SU-DHL-6 (cell line): ENCODE measurements around the gene PI16.

Experiments used
- H2AFZ ChIP-seq: fragments of 200-600 bp; sonication (generic); 2 replicates; pipeline ENCODE4 v1.6.1; 2014; ENCODE audit warnings: low read depth, mild to moderate bottlenecking, moderate library complexity, mixed read lengths, antibody characterized with exemption, low read length; ENCODE audit not compliant: severe bottlenecking
- H3F3A ChIP-seq: fragments of 200-600 bp; shearing (Covaris generic); 2 replicates; pipeline ENCODE4 v1.6.0; 2016; ENCODE audit warnings: antibody characterized with exemption, mild to moderate bottlenecking; ENCODE audit not compliant: insufficient read depth
- H3K27ac ChIP-seq: fragments of 200-600 bp; sonication (generic); 2 replicates; pipeline ENCODE4 v1.5.1; 2016; ENCODE audit warnings: low read depth, mild to moderate bottlenecking, low read length, moderate library complexity, mixed read lengths
- H3K27me3 ChIP-seq: fragments of 200-600 bp; sonication (generic), shearing (Covaris generic); 2 replicates; pipeline ENCODE4 v1.6.0; 2014; ENCODE audit warnings: mild to moderate bottlenecking, low read length
- H3K36me3 ChIP-seq: fragments of 200-600 bp; sonication (generic); 2 replicates; pipeline ENCODE4 v1.6.1; 2014; ENCODE audit warnings: mild to moderate bottlenecking, low read length, mixed read lengths
- H3K4me2 ChIP-seq: fragments of 300-600, 200-600 bp; shearing (Covaris generic), sonication (generic); 2 replicates; pipeline ENCODE4 v1.6.0; 2014; ENCODE audit warnings: low read length, low read depth, mild to moderate bottlenecking; ENCODE audit not compliant: poor library complexity, severe bottlenecking
- H3K4me3 ChIP-seq: fragments of 200-600 bp; sonication (generic); 2 replicates; pipeline ENCODE4 v1.5.1; 2014; ENCODE audit warnings: antibody characterized with exemption, low read length, mild to moderate bottlenecking, mixed read lengths; ENCODE audit not compliant: insufficient read depth, poor library complexity, severe bottlenecking
- H3K79me2 ChIP-seq: fragments of 200-600 bp; sonication (generic); 2 replicates; pipeline ENCODE4 v1.6.1; 2014; ENCODE audit warnings: mild to moderate bottlenecking, low read length, moderate library complexity; ENCODE audit not compliant: insufficient read depth
- H3K9ac ChIP-seq: fragments of 200-600 bp; sonication (generic); 2 replicates; pipeline ENCODE4 v1.7.0; 2014; ENCODE audit warnings: mild to moderate bottlenecking, low read length
- H3K9me2 ChIP-seq: fragments of 200-600 bp; sonication (generic); replicated peaks from 2 replicates; pipeline ENCODE4 v1.6.1; 2014; ENCODE audit warnings: low read length; ENCODE audit not compliant: insufficient read depth
- H3K9me3 ChIP-seq: fragments of 200-600 bp; sonication (generic); 2 replicates; pipeline ENCODE4 v1.6.1; 2014; ENCODE audit warnings: low read length, mixed read lengths; ENCODE audit not compliant: insufficient read depth
- H4K20me1 ChIP-seq: fragments of 200-600 bp; sonication (generic); 2 replicates; pipeline ENCODE4 v1.6.1; 2014; ENCODE audit warnings: low read depth, mild to moderate bottlenecking, antibody characterized with exemption, low read length, moderate library complexity, mixed read lengths
- CTCF ChIP-seq: fragments of 200-600 bp; sonication (generic); IDR thresholded peaks from one replicate; pipeline ENCODE4 v1.5.1; 2017; ENCODE audit warnings: antibody characterized with exemption, mild to moderate bottlenecking, low read length, moderate library complexity; ENCODE audit not compliant: insufficient read depth, poor library complexity, severe bottlenecking
- EZH2phosphoT487 ChIP-seq: fragments of 200-600 bp; sonication (generic), shearing (Covaris generic); conservative IDR thresholded peaks from 2 replicates; pipeline ENCODE4 v1.6.1; 2018; ENCODE audit warnings: mild to moderate bottlenecking, antibody characterized with exemption, low read length, moderate library complexity, mixed read lengths

Gene PI16

GRCh38 chr6:37005061-37005810 is 50.7 kb downstream of the PI16 start, which contains the start of gene FGD2:
FGD2 (plus strand) TSS chr6:37005655; CDS start chr6:37005818, 163 bp downstream.
- H3K79me2 ChIP-seq: peaks cover 11% of the 10 kb centered on the region; the same call in 1 of the 2 replicates
- H2AFZ ChIP-seq: peak within 1 kb of the TSS; percentile 20
- peak within 1 kb of the TSS; percentile 65 for H3K9ac ChIP-seq
- no peak for TF ChIP-seq EZH2phosphoT487
- TF ChIP-seq CTCF: no peak
- no peaks in the 10 kb centered on the region for H3K9me3 ChIP-seq
- peak within 1 kb of the TSS; percentile 58 for H3K4me3 ChIP-seq
- no peaks in the 10 kb centered on the region for H3K36me3 ChIP-seq
- H3K27me3 ChIP-seq: no peaks in the 10 kb centered on the region
- no peaks in the 10 kb centered on the region for H3K9me2 ChIP-seq
- peak within 1 kb of the TSS; percentile 66 for H3K27ac ChIP-seq
- H4K20me1 ChIP-seq: no peaks in the 10 kb centered on the region
- peak within 1 kb of the TSS; percentile 70 for H3K4me2 ChIP-seq
- peaks cover 26% of the 10 kb centered on the region; the same call in 1 of the 2 replicates for H3F3A ChIP-seq

- H3K27me3 ChIP-seq: no peaks in the 10 kb centered on the region
- H3K4me3 ChIP-seq: peak overlapping the region; percentile 58
- H3K9ac ChIP-seq: peak overlapping the region; percentile 65
- H2AFZ ChIP-seq: peak overlapping the region; percentile 20
- H3K9me2 ChIP-seq: no peaks in the 10 kb centered on the region
- peak overlapping the region; percentile 70 for H3K4me2 ChIP-seq
- H3K79me2 ChIP-seq: peaks cover 11% of the 10 kb centered on the region; the same call in 1 of the 2 replicates
- TF ChIP-seq CTCF: no peak
- TF ChIP-seq EZH2phosphoT487: no peak
- H4K20me1 ChIP-seq: no peaks in the 10 kb centered on the region
- no peaks in the 10 kb centered on the region for H3K9me3 ChIP-seq
- H3K27ac ChIP-seq: peak overlapping the region; percentile 66
- no peaks in the 10 kb centered on the region for H3K36me3 ChIP-seq
- peaks cover 26% of the 10 kb centered on the region; the same call in 1 of the 2 replicates for H3F3A ChIP-seq
Measured at GRCh38 chr6:37005827-37006567, 51.5 kb downstream of the PI16 start.

GRCh38 chr6:37006793-37007339 is 52.3 kb downstream of the PI16 start:
- TF ChIP-seq EZH2phosphoT487 (no peak), CTCF (no peak)
- Histone ChIP-seq H3K9ac (peak overlapping the region; percentile 65), H3K9me2 (no peaks in the 10 kb centered on the region), H3K4me2 (peak overlapping the region; percentile 70), H3F3A (peaks cover 26% of the 10 kb centered on the region; the same call in 1 of the 2 replicates), H3K36me3 (no peaks in the 10 kb centered on the region), H3K27me3 (no peaks in the 10 kb centered on the region), H3K9me3 (no peaks in the 10 kb centered on the region), H3K27ac (peak overlapping the region; percentile 66), H4K20me1 (no peaks in the 10 kb centered on the region), H3K79me2 (peaks cover 11% of the 10 kb centered on the region; the same call in 1 of the 2 replicates), H2AFZ (no peak overlapping the region), H3K4me3 (peak overlapping the region; percentile 58)
